CD8-positive, alpha-beta memory T cell (primary cell): ENCODE results near the gene WTIP. TPM values are rescaled to one million over a fixed set of nuclear protein-coding genes. Genes with fewer than 3 reads are reported as not detected.
"Not testable (repeated sequence)": the region's sequence is repeated elsewhere in the genome, so short reads cannot be mapped to it uniquely, and the experiment has no call there.

Experiments used
- CTCF ChIA-PET: fragments of 350-600 bp; sonication (Branson Sonifier 250); formaldehyde crosslinking; loops from one replicate; lab custom pipeline; 2021; ENCODE audit warnings: antibody characterized with exemption; lab: Charles Lee
- POLR2A ChIA-PET: fragments of 350-600 bp; sonication (Branson Sonifier 250); formaldehyde crosslinking; loops from one replicate; lab custom pipeline; 2021; ENCODE audit warnings: antibody characterized with exemption; lab: Charles Lee
- DNase-seq, 5 donors: peaks; one replicate each; pipeline versions ENCODE4 v3.0.0 to v3.0.0-alpha.2; 2020 to 2022; ENCODE audit warnings: mixed read lengths in 1 of 5
- H3K27ac ChIP-seq: one replicate; pipeline ENCODE4 v1.7.0; 2013; ENCODE audit warnings: low read depth, mild to moderate bottlenecking, low read length, moderate library complexity
- H3K27me3 ChIP-seq: 2 replicates; pipeline ENCODE4 v1.7.0; 2013; ENCODE audit warnings: low read length, mild to moderate bottlenecking; ENCODE audit not compliant: insufficient read depth, poor library complexity, severe bottlenecking
- H3K36me3 ChIP-seq: 2 replicates; pipeline ENCODE4 v1.7.0; 2013; ENCODE audit warnings: mild to moderate bottlenecking, low read length, moderate library complexity; ENCODE audit not compliant: insufficient read depth
- H3K4me1 ChIP-seq: 2 replicates; pipeline ENCODE4 v1.7.0; 2013; ENCODE audit warnings: mild to moderate bottlenecking, low read length, moderate library complexity; ENCODE audit not compliant: insufficient read depth
- H3K4me3 ChIP-seq: 2 replicates; pipeline ENCODE4 v1.7.0; 2013; ENCODE audit warnings: mild to moderate bottlenecking, low read length
- H3K9me3 ChIP-seq: 2 replicates; pipeline ENCODE4 v1.7.0; 2013; ENCODE audit warnings: mild to moderate bottlenecking, low read length
- H3K27ac Mint-ChIP-seq, 8 donors: one replicate each; pipeline ENCODE4 v1.8.0; 2020 to 2021; ENCODE audit warnings: mixed read lengths in 8 of 8, mild to moderate bottlenecking in 6 of 8, inconsistent platforms in 3 of 8, moderate library complexity in 3 of 8
- H3K27me3 Mint-ChIP-seq, 2 donors: one replicate each; pipeline ENCODE4 v1.8.0; 2020 to 2021; ENCODE audit warnings: mixed read lengths in 2 of 2, mild to moderate bottlenecking in 1 of 2, moderate library complexity in 1 of 2
- H3K36me3 Mint-ChIP-seq, 3 donors: one replicate each; pipeline ENCODE4 v1.8.0; 2020 to 2021; ENCODE audit warnings: mixed read lengths in 3 of 3, inconsistent platforms in 1 of 3, mild to moderate bottlenecking in 1 of 3
- H3K4me1 Mint-ChIP-seq, 3 donors: one replicate each; pipeline ENCODE4 v1.8.0; 2020 to 2021; ENCODE audit warnings: mixed read lengths in 3 of 3, inconsistent platforms in 1 of 3, mild to moderate bottlenecking in 1 of 3
- H3K4me3 Mint-ChIP-seq, 7 donors: one replicate each; pipeline ENCODE4 v1.8.0; 2020 to 2021; ENCODE audit warnings: mixed read lengths in 7 of 7, mild to moderate bottlenecking in 6 of 7, moderate library complexity in 4 of 7, inconsistent platforms in 2 of 7
- H3K9me3 Mint-ChIP-seq, 5 donors: one replicate each; pipeline ENCODE4 v1.8.0; 2020 to 2022; ENCODE audit warnings: mixed read lengths in 5 of 5, mild to moderate bottlenecking in 3 of 5, moderate library complexity in 2 of 5, inconsistent platforms in 1 of 5
- polyA plus RNA-seq: library from polyadenylated mRNA; unstranded; fragments of 300-500 nt; fragmentation: Illumina TruSeq; gene quantifications from one replicate; pipeline ENCODE4 v1.2.3, GENCODE V29; 2021
- total RNA-seq, 2 experiments: library from RNA; stranded (reverse); gene quantifications; one replicate each; pipeline ENCODE4 v1.2.3, GENCODE V29; 2021

The WTIP gene
- total and polyA plus RNA-seq, 3 experiments from 2014 or later: 0.16 to 0.83 TPM; not detected in 1

DNA sequence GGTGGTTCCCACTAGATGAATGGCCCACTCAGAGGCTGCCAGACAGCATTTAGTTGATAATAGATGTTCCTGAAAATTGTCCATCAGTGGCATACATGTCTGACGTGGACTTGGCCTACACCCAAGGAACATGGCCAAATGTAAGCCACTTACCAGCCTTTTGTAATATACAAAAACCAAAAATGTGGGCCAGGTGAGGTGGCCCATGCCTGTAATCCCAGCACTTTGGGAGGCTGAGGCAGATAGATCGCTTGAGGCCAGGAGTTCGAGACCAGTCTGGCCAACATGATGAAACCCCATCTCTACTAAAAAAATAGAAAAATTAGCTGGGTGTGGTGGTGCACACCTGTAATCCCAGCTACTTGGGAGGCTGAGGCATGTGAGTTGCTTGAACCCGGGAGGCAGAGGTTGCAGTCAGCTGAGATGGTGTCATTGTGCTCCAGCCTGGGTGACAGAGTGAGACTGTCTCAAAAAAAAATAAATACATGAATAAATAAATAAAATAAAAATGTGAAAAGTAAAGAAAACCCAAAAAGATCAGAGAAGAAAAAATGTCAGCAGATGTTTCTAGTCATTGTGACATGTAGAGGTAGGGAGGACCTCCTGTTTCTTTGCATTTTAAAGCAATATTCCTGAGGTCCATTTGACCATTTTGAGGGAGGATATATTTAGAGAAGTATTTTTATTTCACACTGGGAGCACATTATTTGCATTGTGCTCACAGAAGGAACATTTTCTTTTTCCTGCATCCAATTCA lies 7.1 kb upstream of the WTIP start:
- Mint-ChIP-seq H3K4me1 (peaks cover 0 to 4% (median 0%) of the 10 kb centered on the region in 3 donors), H3K27me3 (peaks cover 0 to 7% of the 10 kb centered on the region in 2 donors), H3K27ac (peak overlapping the region in 1 of 8 donors; percentile 32), H3K36me3 (peaks cover 8 to 35% (median 15%) of the 10 kb centered on the region in 3 donors), H3K9me3 (no peaks in the 10 kb centered on the region), H3K4me3 (no peak overlapping the region)
- no peaks in the 10 kb centered on the region for H3K4me1 ChIP-seq
- ChIA-PET POLR2A (no interaction called here), CTCF (no interaction called here)
- H3K9me3 ChIP-seq: no peaks in the 10 kb centered on the region
- DNase-seq: no peak
- no peaks in the 10 kb centered on the region for H3K27me3 ChIP-seq
- no peak overlapping the region for H3K4me3 ChIP-seq
- peaks cover 8% of the 10 kb centered on the region for H3K36me3 ChIP-seq
- no peak overlapping the region for H3K27ac ChIP-seq

DNA sequence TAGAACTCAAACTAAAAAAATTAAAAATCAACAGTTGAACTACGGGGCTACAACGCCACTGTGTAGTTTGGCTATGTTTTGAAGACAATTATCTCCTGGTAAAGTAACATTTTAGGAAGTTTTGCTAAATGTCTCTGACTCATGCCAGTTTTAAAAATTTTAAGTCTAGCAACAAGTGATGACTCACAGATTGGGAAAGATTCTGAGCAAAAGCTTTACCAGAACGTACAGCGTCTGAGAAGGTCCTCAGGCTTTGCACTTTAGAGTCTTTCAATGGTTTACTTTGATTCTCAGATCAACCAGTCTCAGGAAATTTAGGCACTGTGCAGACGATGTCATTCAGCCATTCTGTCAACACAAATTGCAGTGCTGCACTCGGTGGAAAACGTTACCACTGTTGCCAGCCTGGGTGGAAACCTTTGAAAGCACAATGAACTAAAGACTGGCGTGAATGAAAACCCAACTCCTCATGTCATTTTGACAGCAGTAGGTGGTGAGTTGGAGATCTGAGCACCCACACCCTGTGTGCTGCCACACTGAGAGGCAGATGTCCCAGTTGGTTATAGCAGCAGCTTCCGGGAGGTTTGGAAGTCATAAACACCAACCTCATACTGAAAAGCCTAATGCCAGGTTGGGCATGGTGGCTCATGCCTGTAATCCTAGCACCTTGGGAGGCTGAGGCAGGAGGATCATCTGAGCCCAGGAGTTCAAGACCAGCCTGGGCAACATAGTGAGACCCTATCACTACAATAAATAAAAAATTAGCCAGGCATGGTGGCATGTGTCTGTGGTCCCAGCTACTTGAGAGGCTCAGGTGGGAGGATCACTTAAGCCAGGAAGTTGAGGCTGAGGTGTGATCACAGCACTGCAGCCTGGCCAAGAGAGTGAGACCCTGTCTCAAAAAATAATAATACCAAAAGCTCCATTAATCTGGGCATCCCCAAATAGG lies 6.3 kb upstream of the WTIP start:
- H3K27me3 Mint-ChIP-seq: peaks cover 6 to 7% of the 10 kb centered on the region in 2 donors
- H3K4me3 ChIP-seq: no peak overlapping the region
- peaks cover 8% of the 10 kb centered on the region for H3K36me3 ChIP-seq
- no peak for DNase-seq
- H3K4me1 Mint-ChIP-seq: peaks cover 0 to 4% (median 0%) of the 10 kb centered on the region in 3 donors
- H3K9me3 Mint-ChIP-seq: no peaks in the 10 kb centered on the region
- no peak overlapping the region for H3K27ac Mint-ChIP-seq
- H3K36me3 Mint-ChIP-seq: peaks cover 8 to 28% (median 13%) of the 10 kb centered on the region in 3 donors
- ChIA-PET CTCF (no interaction called here), POLR2A (no interaction called here)
- peaks cover under 1% of the 10 kb centered on the region for H3K27me3 ChIP-seq
- H3K9me3 ChIP-seq: no peaks in the 10 kb centered on the region
- H3K4me3 Mint-ChIP-seq: no peak overlapping the region
- no peaks in the 10 kb centered on the region for H3K4me1 ChIP-seq
- H3K27ac ChIP-seq: no peak overlapping the region

- Histone ChIP-seq H3K4me3 (no peak overlapping the region), H3K36me3 (peaks cover 8% of the 10 kb centered on the region), H3K27me3 (peaks cover 9% of the 10 kb centered on the region), H3K9me3 (no peaks in the 10 kb centered on the region), H3K4me1 (no peaks in the 10 kb centered on the region), H3K27ac (no peak overlapping the region)
- H3K36me3 Mint-ChIP-seq: peaks cover 8 to 21% (median 13%) of the 10 kb centered on the region in 3 donors
- peaks cover 11% of the 10 kb centered on the region in 2 donors for H3K27me3 Mint-ChIP-seq
- no peak for DNase-seq
- peak overlapping the region in 1 of 8 donors; percentile 47 for H3K27ac Mint-ChIP-seq
- CTCF ChIA-PET: no interaction called here
- no peaks in the 10 kb centered on the region for H3K9me3 Mint-ChIP-seq
- peaks cover 0 to 4% (median 0%) of the 10 kb centered on the region in 3 donors for H3K4me1 Mint-ChIP-seq
- H3K4me3 Mint-ChIP-seq: no peak overlapping the region
- POLR2A ChIA-PET: no interaction called here
Measured at GRCh38 chr19:34475975-34476594, 5.5 kb upstream of the WTIP start.

GRCh38 chr19:34478496-34478895 lies 3.1 kb upstream of the WTIP start:
- H3K27ac ChIP-seq, H3K4me1 Mint-ChIP-seq, POLR2A ChIA-PET, CTCF ChIA-PET, H3K4me1 ChIP-seq, H3K9me3 Mint-ChIP-seq, H3K9me3 ChIP-seq, DNase-seq, H3K27me3 ChIP-seq, H3K27ac Mint-ChIP-seq, H3K36me3 Mint-ChIP-seq, H3K36me3 ChIP-seq, H3K4me3 ChIP-seq, H3K4me3 Mint-ChIP-seq: not testable (repeated sequence)
- peaks cover 20% of the 10 kb centered on the region in 2 donors for H3K27me3 Mint-ChIP-seq

DNA sequence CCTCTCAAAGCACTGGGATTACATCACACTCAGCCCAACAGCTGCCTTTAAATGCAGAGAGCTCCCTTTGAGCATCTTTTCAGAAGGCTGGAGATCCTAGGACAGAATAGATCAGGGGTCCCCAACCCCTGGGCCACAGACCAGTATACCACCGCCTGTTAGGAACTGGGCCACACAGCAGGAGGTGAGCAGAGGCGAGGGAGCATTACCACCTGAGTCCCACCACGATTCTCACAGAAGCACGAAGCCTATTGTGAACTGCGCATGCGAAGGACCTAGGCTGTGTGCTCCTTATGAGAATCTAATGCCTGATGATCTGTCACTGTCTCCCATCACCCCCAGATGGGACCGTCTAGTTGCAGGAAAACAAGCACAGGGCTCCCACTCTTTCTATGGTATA lies 2.2 kb upstream of the WTIP start:
- no peak for DNase-seq
- Histone ChIP-seq H3K4me3 (no peak overlapping the region), H3K4me1 (no peaks in the 10 kb centered on the region), H3K9me3 (no peaks in the 10 kb centered on the region), H3K36me3 (no peaks in the 10 kb centered on the region), H3K27me3 (peaks cover 9% of the 10 kb centered on the region), H3K27ac (no peak overlapping the region)
- Mint-ChIP-seq H3K27me3 (peaks cover 25 to 28% of the 10 kb centered on the region in 2 donors), H3K36me3 (no peaks in the 10 kb centered on the region), H3K9me3 (no peaks in the 10 kb centered on the region), H3K4me1 (peaks cover 0 to 9% (median 5%) of the 10 kb centered on the region in 3 donors), H3K27ac (no peak overlapping the region), H3K4me3 (no peak overlapping the region)
- CTCF ChIA-PET: no interaction called here
- POLR2A ChIA-PET: no interaction called here

DNA sequence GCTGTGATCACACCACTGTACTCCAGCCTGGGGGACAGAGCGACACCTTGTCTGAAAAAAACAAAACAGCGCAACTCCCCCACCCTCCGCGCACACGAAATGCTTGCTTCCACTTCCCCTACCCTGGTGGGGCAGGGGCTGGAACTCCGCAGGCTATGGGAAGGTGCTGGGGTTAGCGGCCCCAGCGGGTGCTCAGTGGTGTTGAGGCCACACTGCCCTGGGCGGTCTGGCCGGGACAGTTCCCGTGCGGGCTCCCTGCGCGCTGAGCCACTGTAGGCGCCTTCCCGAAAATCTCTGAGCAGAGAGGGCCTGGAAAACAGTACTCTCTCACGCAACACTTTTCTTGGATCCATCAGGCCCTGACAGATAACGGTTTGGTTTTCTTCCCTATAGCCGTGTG lies 1.1 kb upstream of the WTIP start:
- ChIA-PET POLR2A (no interaction called here), CTCF (no interaction called here)
- H3K27me3 Mint-ChIP-seq: peaks cover 30 to 34% of the 10 kb centered on the region in 2 donors
- Histone ChIP-seq H3K4me1 (no peaks in the 10 kb centered on the region), H3K9me3 (no peaks in the 10 kb centered on the region), H3K36me3 (no peaks in the 10 kb centered on the region), H3K4me3 (no peak overlapping the region), H3K27ac (no peak overlapping the region), H3K27me3 (peaks cover 9% of the 10 kb centered on the region)
- H3K9me3 Mint-ChIP-seq: no peaks in the 10 kb centered on the region
- DNase-seq: no peak
- H3K27ac Mint-ChIP-seq: no peak overlapping the region
- H3K4me1 Mint-ChIP-seq: peaks cover 0 to 5% (median 4%) of the 10 kb centered on the region in 3 donors
- H3K36me3 Mint-ChIP-seq: no peaks in the 10 kb centered on the region
- H3K4me3 Mint-ChIP-seq: no peak overlapping the region

DNA sequence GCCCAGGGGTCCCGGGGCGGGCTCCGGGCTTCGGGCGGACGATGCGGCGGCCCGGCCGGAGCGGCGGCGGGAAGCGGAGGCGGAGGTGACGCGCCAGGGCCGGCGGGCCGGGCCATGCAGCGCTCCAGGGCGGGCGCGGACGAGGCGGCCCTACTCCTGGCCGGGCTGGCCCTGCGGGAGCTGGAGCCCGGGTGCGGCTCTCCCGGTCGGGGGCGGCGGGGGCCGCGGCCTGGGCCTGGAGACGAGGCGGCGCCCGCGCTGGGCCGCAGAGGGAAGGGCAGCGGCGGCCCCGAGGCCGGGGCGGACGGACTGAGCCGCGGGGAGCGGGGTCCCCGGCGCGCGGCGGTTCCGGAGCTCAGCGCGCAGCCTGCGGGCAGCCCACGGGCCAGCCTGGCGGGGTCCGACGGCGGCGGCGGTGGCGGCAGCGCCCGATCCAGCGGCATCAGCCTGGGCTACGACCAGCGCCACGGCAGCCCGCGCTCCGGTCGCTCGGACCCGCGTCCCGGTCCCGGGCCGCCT lies 362 bp downstream of the WTIP start:
- H3K4me1 Mint-ChIP-seq: peaks cover 0 to 5% (median 4%) of the 10 kb centered on the region in 3 donors
- no peak overlapping the region for H3K4me3 ChIP-seq
- CTCF ChIA-PET: no interaction called here
- POLR2A ChIA-PET: no interaction called here
- H3K9me3 Mint-ChIP-seq: no peaks in the 10 kb centered on the region
- no peaks in the 10 kb centered on the region for H3K4me1 ChIP-seq
- peaks cover 9% of the 10 kb centered on the region for H3K27me3 ChIP-seq
- no peaks in the 10 kb centered on the region for H3K36me3 ChIP-seq
- H3K36me3 Mint-ChIP-seq: no peaks in the 10 kb centered on the region
- H3K9me3 ChIP-seq: no peaks in the 10 kb centered on the region
- H3K27ac ChIP-seq: no peak overlapping the region
- DNase-seq: no peak
- H3K27me3 Mint-ChIP-seq: peaks cover 41 to 42% of the 10 kb centered on the region in 2 donors
- H3K27ac Mint-ChIP-seq: no peak overlapping the region
- no peak overlapping the region for H3K4me3 Mint-ChIP-seq
